ENCODE results near the gene SOD2. TPM values are rescaled to one million over a fixed set of nuclear protein-coding genes. Genes with fewer than 3 reads are reported as not detected.

Gene SOD2
- total and polyA plus RNA-seq, 2 of the 13 experiments (the other 11 are each of a cell fraction or from before 2014, with no cell fraction given): 304 to 309 TPM

DNA sequence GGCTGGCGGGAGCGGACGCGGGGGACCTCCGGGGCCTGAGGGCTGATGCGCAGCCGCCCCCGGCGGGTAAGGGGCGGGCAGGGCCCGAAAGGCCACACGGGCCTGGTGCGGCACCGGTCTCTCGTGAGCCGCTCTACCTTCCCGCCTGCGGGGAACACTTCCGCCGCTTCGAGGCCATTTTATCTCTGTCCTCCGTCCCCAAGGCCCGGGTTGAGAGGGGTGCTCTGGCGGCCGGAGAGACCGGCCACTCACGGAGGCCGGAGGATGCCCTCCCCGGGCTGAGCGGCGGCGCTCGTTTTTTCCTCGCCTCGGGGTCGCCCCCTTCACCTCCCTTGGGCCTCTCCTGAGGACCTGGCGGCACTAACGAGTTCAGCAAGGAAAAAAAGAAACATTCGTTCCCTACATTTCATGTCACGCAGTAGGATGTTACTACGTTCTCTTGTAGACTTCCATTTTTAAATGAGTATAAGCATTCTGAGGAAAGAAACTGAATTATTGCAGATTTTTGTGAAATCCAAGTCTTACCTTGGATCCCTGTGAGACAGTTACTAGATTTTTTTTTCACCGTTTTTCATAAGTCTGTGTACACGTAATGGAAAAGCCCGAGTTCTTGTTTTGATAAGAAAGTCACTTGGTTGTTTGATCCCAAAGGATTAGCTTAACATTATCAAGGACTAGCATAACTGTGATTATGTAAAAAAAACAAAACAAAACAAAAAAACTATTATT, 34.8 kb upstream of the SOD2 start (continued):
- TF ChIP-seq ISL2 (CRISPR knock-in tag; IDR thresholded peaks at IDR 0.05) (peak; percentile 41; the same call in 1 of the 2 replicates), NR2F6 (IDR thresholded peaks at IDR 0.05) (no peak), NR2F6 (CRISPR knock-in tag; IDR thresholded peaks at IDR 0.05) (no peak), ZNF326 (CRISPR knock-in tag; IDR thresholded peaks at IDR 0.05; ENCODE audit: borderline replicate concordance) (no peak), ZNF629 (CRISPR knock-in tag; conservative IDR thresholded peaks at IDR 0.05) (no peak), FIP1L1 (IDR thresholded peaks at IDR 0.05; ENCODE audit: borderline replicate concordance, insufficient read depth, low read depth, low read length) (0 out of 2 replicates have a peak, but pooled peaks have one; percentile 74), ZNF777 (CRISPR knock-in tag; IDR thresholded peaks at IDR 0.05) (no peak; the same call in 1 of the 2 replicates), ARNT (IDR thresholded peaks at IDR 0.05) (no peak), ZSCAN20 (CRISPR knock-in tag; IDR thresholded peaks at IDR 0.05; ENCODE audit: borderline replicate concordance) (peak; percentile 13; the same call in 1 of the 2 replicates), ZSCAN29 (CRISPR knock-in tag; conservative IDR thresholded peaks at IDR 0.05) (no peak), ZNF850 (CRISPR knock-in tag; conservative IDR thresholded peaks at IDR 0.05) (no peak), RFX1 (IDR thresholded peaks at IDR 0.05) (no peak), RORA (CRISPR knock-in tag; IDR thresholded peaks at IDR 0.05) (no peak), ZFP36 (IDR thresholded peaks at IDR 0.05; ENCODE audit: borderline replicate concordance, low read depth, low read length, partially characterized antibody) (no peak), MED8 (CRISPR knock-in tag; IDR thresholded peaks at IDR 0.05; ENCODE audit: insufficient replicate concordance) (no peak), GATAD1 (CRISPR knock-in tag; IDR thresholded peaks at IDR 0.05) (peak; percentile 36; the same call in 1 of the 2 replicates), ZFP62 (CRISPR knock-in tag; IDR thresholded peaks at IDR 0.05) (no peak), RARA (CRISPR knock-in tag; IDR thresholded peaks at IDR 0.05) (peak; percentile 6; the same call in 1 of the 2 replicates), HMGA1 (CRISPR knock-in tag; conservative IDR thresholded peaks at IDR 0.05) (no peak)
- TF ChIP-seq, protein P1, sequence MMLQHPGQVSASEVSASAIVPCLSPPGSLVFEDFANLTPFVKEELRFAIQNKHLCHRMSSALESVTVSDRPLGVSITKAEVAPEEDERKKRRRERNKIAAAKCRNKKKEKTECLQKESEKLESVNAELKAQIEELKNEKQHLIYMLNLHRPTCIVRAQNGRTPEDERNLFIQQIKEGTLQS (CRISPR knock-in tag; IDR thresholded peaks at IDR 0.05): 0 out of 2 replicates have a peak, but pooled peaks have one; percentile 23
- TF ChIP-seq, protein P2, sequence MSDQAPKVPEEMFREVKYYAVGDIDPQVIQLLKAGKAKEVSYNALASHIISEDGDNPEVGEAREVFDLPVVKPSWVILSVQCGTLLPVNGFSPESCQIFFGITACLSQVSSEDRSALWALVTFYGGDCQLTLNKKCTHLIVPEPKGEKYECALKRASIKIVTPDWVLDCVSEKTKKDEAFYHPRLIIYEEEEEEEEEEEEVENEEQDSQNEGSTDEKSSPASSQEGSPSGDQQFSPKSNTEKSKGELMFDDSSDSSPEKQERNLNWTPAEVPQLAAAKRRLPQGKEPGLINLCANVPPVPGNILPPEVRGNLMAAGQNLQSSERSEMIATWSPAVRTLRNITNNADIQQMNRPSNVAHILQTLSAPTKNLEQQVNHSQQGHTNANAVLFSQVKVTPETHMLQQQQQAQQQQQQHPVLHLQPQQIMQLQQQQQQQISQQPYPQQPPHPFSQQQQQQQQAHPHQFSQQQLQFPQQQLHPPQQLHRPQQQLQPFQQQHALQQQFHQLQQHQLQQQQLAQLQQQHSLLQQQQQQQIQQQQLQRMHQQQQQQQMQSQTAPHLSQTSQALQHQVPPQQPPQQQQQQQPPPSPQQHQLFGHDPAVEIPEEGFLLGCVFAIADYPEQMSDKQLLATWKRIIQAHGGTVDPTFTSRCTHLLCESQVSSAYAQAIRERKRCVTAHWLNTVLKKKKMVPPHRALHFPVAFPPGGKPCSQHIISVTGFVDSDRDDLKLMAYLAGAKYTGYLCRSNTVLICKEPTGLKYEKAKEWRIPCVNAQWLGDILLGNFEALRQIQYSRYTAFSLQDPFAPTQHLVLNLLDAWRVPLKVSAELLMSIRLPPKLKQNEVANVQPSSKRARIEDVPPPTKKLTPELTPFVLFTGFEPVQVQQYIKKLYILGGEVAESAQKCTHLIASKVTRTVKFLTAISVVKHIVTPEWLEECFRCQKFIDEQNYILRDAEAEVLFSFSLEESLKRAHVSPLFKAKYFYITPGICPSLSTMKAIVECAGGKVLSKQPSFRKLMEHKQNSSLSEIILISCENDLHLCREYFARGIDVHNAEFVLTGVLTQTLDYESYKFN (CRISPR knock-in tag; conservative IDR thresholded peaks at IDR 0.05): no peak
- TF ChIP-seq, protein P3, sequence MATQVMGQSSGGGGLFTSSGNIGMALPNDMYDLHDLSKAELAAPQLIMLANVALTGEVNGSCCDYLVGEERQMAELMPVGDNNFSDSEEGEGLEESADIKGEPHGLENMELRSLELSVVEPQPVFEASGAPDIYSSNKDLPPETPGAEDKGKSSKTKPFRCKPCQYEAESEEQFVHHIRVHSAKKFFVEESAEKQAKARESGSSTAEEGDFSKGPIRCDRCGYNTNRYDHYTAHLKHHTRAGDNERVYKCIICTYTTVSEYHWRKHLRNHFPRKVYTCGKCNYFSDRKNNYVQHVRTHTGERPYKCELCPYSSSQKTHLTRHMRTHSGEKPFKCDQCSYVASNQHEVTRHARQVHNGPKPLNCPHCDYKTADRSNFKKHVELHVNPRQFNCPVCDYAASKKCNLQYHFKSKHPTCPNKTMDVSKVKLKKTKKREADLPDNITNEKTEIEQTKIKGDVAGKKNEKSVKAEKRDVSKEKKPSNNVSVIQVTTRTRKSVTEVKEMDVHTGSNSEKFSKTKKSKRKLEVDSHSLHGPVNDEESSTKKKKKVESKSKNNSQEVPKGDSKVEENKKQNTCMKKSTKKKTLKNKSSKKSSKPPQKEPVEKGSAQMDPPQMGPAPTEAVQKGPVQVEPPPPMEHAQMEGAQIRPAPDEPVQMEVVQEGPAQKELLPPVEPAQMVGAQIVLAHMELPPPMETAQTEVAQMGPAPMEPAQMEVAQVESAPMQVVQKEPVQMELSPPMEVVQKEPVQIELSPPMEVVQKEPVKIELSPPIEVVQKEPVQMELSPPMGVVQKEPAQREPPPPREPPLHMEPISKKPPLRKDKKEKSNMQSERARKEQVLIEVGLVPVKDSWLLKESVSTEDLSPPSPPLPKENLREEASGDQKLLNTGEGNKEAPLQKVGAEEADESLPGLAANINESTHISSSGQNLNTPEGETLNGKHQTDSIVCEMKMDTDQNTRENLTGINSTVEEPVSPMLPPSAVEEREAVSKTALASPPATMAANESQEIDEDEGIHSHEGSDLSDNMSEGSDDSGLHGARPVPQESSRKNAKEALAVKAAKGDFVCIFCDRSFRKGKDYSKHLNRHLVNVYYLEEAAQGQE (IDR thresholded peaks at IDR 0.05; ENCODE audit: borderline replicate concordance in 1 of 2, low read depth in 1 of 2, low read length in 2 of 2): no peak
- TF ChIP-seq, protein P4, sequence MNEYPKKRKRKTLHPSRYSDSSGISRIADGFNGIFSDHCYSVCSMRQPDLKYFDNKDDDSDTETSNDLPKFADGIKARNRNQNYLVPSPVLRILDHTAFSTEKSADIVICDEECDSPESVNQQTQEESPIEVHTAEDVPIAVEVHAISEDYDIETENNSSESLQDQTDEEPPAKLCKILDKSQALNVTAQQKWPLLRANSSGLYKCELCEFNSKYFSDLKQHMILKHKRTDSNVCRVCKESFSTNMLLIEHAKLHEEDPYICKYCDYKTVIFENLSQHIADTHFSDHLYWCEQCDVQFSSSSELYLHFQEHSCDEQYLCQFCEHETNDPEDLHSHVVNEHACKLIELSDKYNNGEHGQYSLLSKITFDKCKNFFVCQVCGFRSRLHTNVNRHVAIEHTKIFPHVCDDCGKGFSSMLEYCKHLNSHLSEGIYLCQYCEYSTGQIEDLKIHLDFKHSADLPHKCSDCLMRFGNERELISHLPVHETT (CRISPR knock-in tag; conservative IDR thresholded peaks at IDR 0.05): peak; percentile 34; the same call in 1 of the 2 replicates
